Parathyroid adenoma (tissue), 2 donors: ENCODE measurements around the gene NR2C2.
A peak's percentile ranks its signal among the peaks of the same experiment; 100 is the strongest.

Source experiments
- H2AFZ ChIP-seq: fragments of 300-600 bp; sonication (generic); one replicate; pipeline ENCODE4 v1.7.0; 2017; ENCODE audit warnings: antibody characterized with exemption, mild to moderate bottlenecking
- H3K27ac ChIP-seq: fragments of 300-600 bp; sonication (generic); one replicate; pipeline ENCODE4 v1.7.0; 2017
- H3K27me3 ChIP-seq: fragments of 300-600 bp; sonication (generic); one replicate; pipeline ENCODE4 v1.7.0; 2017; ENCODE audit warnings: low read length; ENCODE audit not compliant: control insufficient read depth, insufficient read depth
- H3K36me3 ChIP-seq: fragments of 300-600 bp; sonication (generic); one replicate; pipeline ENCODE4 v1.7.0; 2017; ENCODE audit warnings: low read length; ENCODE audit not compliant: control insufficient read depth, insufficient read depth
- H3K4me1 ChIP-seq: fragments of 300-600 bp; sonication (generic); one replicate; pipeline ENCODE4 v1.7.0; 2017; ENCODE audit warnings: control low read depth
- H3K4me2 ChIP-seq: fragments of 300-600 bp; sonication (generic); one replicate; pipeline ENCODE4 v1.7.0; 2017; ENCODE audit warnings: low read length
- H3K4me3 ChIP-seq: fragments of 300-600 bp; sonication (generic); one replicate; pipeline ENCODE4 v1.7.0; 2017; ENCODE audit warnings: low read depth, low read length
- H3K79me2 ChIP-seq: fragments of 300-600 bp; sonication (generic); one replicate; pipeline ENCODE4 v1.7.0; 2017; ENCODE audit warnings: control low read depth
- H3K9ac ChIP-seq: fragments of 300-600 bp; sonication (generic); one replicate; pipeline ENCODE4 v1.7.0; 2017; ENCODE audit warnings: mild to moderate bottlenecking
- H3K9me3 ChIP-seq: fragments of 300-600 bp; sonication (generic); one replicate; pipeline ENCODE4 v1.7.0; 2017; ENCODE audit warnings: low read length; ENCODE audit not compliant: control insufficient read depth
- CTCF ChIP-seq: fragments of 300-600 bp; sonication (generic); IDR thresholded peaks from one replicate; pipeline ENCODE4 v1.7.0; 2017; ENCODE audit warnings: antibody characterized with exemption, mild to moderate bottlenecking
- donor health status: primary hyperparathyroidism.

Gene NR2C2

GRCh38 chr3:15038306-15038705, 90.9 kb downstream of the NR2C2 start:
- Histone ChIP-seq H3K9me3 (no peaks in the 10 kb centered on the region), H3K27ac (no peak overlapping the region), H3K79me2 (no peaks in the 10 kb centered on the region), H3K4me3 (no peak overlapping the region), H3K36me3 (no peaks in the 10 kb centered on the region), H2AFZ (no peak overlapping the region), H3K4me1 (no peaks in the 10 kb centered on the region), H3K9ac (no peak overlapping the region), H3K4me2 (no peak overlapping the region), H3K27me3 (no peaks in the 10 kb centered on the region)
- no peak for TF ChIP-seq CTCF

- Histone ChIP-seq H3K36me3 (no peaks in the 10 kb centered on the region), H3K9me3 (no peaks in the 10 kb centered on the region), H3K4me2 (no peak overlapping the region), H3K4me1 (no peaks in the 10 kb centered on the region), H3K79me2 (no peaks in the 10 kb centered on the region), H3K4me3 (no peak overlapping the region), H3K27me3 (no peaks in the 10 kb centered on the region), H2AFZ (no peak overlapping the region), H3K9ac (no peak overlapping the region), H3K27ac (no peak overlapping the region)
- TF ChIP-seq CTCF: no peak
Observed at GRCh38 chr3:15040844-15041243, 93.5 kb downstream of the NR2C2 start.

- no peak for TF ChIP-seq CTCF
- no peaks in the 10 kb centered on the region for H3K36me3 ChIP-seq
Observed at GRCh38 chr3:15041950-15042349, 94.6 kb downstream of the NR2C2 start.

GRCh38 chr3:15042936-15043335, 95.6 kb downstream of the NR2C2 start:
- Histone ChIP-seq H3K9me3 (no peaks in the 10 kb centered on the region), H3K79me2 (no peaks in the 10 kb centered on the region)

More at GRCh38 chr3:15041950-15042349, 94.6 kb downstream of the NR2C2 start:
- Histone ChIP-seq H3K27me3 (no peaks in the 10 kb centered on the region), H3K9ac (no peak overlapping the region), H3K4me3 (no peak overlapping the region), H3K79me2 (no peaks in the 10 kb centered on the region), H3K9me3 (no peaks in the 10 kb centered on the region), H2AFZ (no peak overlapping the region), H3K4me2 (no peak overlapping the region), H3K27ac (peak overlapping the region; percentile 11), H3K4me1 (no peaks in the 10 kb centered on the region)

More at GRCh38 chr3:15042936-15043335, 95.6 kb downstream of the NR2C2 start:
- no peak overlapping the region for H3K9ac ChIP-seq
- no peak overlapping the region for H2AFZ ChIP-seq
- no peak for TF ChIP-seq CTCF
- H3K4me1 ChIP-seq: peaks cover 2% of the 10 kb centered on the region
- no peaks in the 10 kb centered on the region for H3K27me3 ChIP-seq
- H3K36me3 ChIP-seq: no peaks in the 10 kb centered on the region
- H3K4me3 ChIP-seq: no peak overlapping the region
- no peak overlapping the region for H3K27ac ChIP-seq
- H3K4me2 ChIP-seq: no peak overlapping the region
